Body of pancreas (tissue), 4 donors: ENCODE measurements around the gene NPR1. TPM values are rescaled to one million over a fixed set of nuclear protein-coding genes. Genes with fewer than 3 reads are reported as not detected.

Experiments used
- ATAC-seq: fragments of 150-250 bp; one replicate; pipeline ENCODE4 v1.9.1; 2016
- DNase-seq, 4 donors: peaks; one replicate each; pipeline ENCODE4 v3.0.0-alpha.2; 2019
- H3K27ac ChIP-seq, 4 donors: fragments of 200-600 bp; sonication (generic); 1 replicate in 3 of 4; 2 replicates in 1 of 4; pipeline versions ENCODE4 v1.5.1 to v1.6.1; 2016 to 2019; ENCODE audit warnings: mild to moderate bottlenecking in 1 of 4, mixed read lengths in 1 of 4, moderate library complexity in 1 of 4
- H3K27me3 ChIP-seq, 2 donors: fragments of 200-600 bp; sonication (generic); one replicate each; pipeline ENCODE4 v1.6.0; 2016; ENCODE audit warnings: mild to moderate bottlenecking in 1 of 2
- H3K36me3 ChIP-seq, 2 donors: fragments of 200-600 bp; sonication (generic); replicated peaks in 1 of 2; 2 replicates each; pipeline ENCODE4 v1.5.1; 2016; ENCODE audit warnings: low read depth in 2 of 2; ENCODE audit not compliant: insufficient read depth in 1 of 2
- H3K4me1 ChIP-seq: fragments of 200-600 bp; sonication (generic); one replicate; pipeline ENCODE4 v1.6.0; 2016
- H3K4me3 ChIP-seq, 2 donors: fragments of 200-600 bp; sonication (generic); 1 replicate in 1 of 2; 2 replicates in 1 of 2; pipeline ENCODE4 v1.5.1; 2016 to 2019
- H3K9me3 ChIP-seq, 3 donors: fragments of 200-600 bp; sonication (generic); 1 replicate in 2 of 3; 2 replicates in 1 of 3; pipeline ENCODE4 v1.5.1; 2016
- POLR2A ChIP-seq, 3 donors: fragments of 450-650 bp; IDR thresholded peaks; one replicate each; pipeline ENCODE4 v1.6.1; 2016; ENCODE audit warnings: antibody characterized with exemption in 3 of 3, mild to moderate bottlenecking in 2 of 3
- WGBS, 2 donors: methylation state at CpG; one replicate each; pipeline ENCODE4 v1.1.5; 2017; 5-methylcytosine and 5-hydroxymethylcytosine counted together
- intact Hi-C: fragments of 100-400 bp; cut with DNase I; formaldehyde crosslinking; loops from one replicate; pipeline ENCODE4 v1.15.1; 2023
- total RNA-seq, 2 donors: library from RNA; depleted of rRNA; stranded (reverse); fragments of >200 nt; gene quantifications; one replicate each; pipeline ENCODE4 v1.1.0, GENCODE V29; 2016
- TF ChIP-seq, protein P1 (sequence below), 7 experiments: fragments of 450-650 bp in 4 of 7; fragments of 200-600 bp in 3 of 7; sonication (generic) in 3 of 7; IDR thresholded peaks; one replicate each; pipeline ENCODE4 v1.5.1; 2016 to 2019; ENCODE audit warnings: antibody characterized with exemption in 7 of 7

NPR1 gene
- total RNA-seq, 2 donors from 2014 or later: 11.7 to 16.5 TPM

DNA sequence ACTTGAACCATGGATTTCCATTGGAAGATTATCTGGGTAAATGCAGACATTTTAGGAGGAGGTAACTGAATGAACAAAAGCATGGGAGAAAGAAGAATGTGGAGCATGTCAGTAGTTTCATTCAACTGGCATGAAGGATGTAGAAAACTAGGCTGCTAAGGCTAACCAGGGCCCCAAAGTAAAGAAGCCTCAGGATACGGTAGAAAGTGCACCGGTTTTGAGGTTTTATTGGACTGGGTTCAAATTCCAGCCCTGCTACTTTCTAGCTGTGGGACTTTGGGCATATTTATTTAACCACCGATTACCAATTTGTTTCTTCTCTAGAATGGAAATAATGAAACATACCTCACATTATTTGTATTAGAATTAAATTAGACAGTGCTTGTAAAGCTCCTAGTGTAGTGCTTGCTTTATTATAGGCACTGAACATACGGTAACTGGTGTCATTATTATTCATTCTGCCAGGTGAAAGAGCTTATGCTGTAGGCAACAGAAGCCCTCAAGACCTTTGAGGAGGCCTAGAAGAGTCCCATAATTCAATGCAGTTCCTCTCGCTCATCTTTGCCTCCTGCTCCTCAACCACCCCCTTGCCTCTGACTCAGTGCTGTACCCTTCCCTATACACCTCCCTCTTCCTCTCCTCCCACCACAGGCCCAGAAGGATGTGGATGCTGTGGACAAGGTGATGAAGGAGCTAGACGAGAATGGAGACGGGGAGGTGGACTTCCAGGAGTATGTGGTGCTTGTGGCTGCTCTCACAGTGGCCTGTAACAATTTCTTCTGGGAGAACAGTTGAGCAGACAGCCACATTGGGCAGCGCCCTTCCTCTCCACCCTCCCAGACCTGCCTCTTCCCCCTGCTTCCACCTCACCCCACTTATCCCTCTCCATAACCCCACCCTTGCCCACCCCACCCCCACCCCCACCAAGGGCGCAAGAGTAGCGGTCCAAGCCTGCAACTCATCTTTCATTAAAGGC lies 47.2 kb upstream of the NPR1 start:
- 68 to 69% methylated on average over 10 of the region's 10 CpGs for WGBS, 2 donors
- TF ChIP-seq POLR2A (IDR thresholded peaks at IDR 0.05): no peak
- TF ChIP-seq, protein P1, sequence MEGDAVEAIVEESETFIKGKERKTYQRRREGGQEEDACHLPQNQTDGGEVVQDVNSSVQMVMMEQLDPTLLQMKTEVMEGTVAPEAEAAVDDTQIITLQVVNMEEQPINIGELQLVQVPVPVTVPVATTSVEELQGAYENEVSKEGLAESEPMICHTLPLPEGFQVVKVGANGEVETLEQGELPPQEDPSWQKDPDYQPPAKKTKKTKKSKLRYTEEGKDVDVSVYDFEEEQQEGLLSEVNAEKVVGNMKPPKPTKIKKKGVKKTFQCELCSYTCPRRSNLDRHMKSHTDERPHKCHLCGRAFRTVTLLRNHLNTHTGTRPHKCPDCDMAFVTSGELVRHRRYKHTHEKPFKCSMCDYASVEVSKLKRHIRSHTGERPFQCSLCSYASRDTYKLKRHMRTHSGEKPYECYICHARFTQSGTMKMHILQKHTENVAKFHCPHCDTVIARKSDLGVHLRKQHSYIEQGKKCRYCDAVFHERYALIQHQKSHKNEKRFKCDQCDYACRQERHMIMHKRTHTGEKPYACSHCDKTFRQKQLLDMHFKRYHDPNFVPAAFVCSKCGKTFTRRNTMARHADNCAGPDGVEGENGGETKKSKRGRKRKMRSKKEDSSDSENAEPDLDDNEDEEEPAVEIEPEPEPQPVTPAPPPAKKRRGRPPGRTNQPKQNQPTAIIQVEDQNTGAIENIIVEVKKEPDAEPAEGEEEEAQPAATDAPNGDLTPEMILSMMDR (IDR thresholded peaks at IDR 0.05): no peak
- H3K36me3 ChIP-seq: no peaks in the 10 kb centered on the region
- no peak for ATAC-seq
- DNase-seq: no peak
- intact Hi-C loops: no loop called here
- no peaks in the 10 kb centered on the region for H3K9me3 ChIP-seq
- H3K27me3 ChIP-seq: no peaks in the 10 kb centered on the region
- no peak overlapping the region for H3K4me3 ChIP-seq
- H3K27ac ChIP-seq: no peak overlapping the region
- H3K4me1 ChIP-seq: peaks cover 39% of the 10 kb centered on the region

DNA sequence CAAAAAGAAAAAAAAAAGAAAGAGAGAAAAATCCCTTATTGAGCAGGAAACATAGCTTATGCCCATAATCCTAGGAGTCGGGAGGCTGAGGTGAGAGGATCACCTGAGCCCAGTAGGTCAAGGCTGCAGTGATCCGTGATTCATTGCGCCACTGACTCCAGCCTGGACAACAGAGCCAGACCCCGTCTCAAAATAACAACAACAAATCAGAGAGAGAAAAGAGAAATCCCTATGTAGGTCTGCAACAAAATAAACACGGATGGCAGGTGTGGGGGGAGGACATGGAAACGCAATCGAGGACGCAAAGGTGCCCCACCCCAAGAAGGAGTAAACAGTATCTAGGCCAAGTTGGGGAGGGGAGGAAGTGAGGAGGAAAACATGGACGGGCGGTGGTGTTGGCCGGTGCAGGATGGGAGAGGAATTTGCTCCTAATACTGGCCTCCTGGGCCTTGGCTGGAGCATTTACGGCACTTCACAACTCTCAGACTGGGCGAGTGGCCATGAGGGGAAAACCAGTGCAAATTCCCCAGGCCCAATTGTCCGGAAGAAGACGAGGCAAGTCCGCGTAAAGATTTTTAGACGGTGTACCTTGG lies 45.2 kb upstream of the NPR1 start:
- WGBS, 2 donors: 28 to 61% methylated on average over 18 of the region's 18 CpGs

DNA sequence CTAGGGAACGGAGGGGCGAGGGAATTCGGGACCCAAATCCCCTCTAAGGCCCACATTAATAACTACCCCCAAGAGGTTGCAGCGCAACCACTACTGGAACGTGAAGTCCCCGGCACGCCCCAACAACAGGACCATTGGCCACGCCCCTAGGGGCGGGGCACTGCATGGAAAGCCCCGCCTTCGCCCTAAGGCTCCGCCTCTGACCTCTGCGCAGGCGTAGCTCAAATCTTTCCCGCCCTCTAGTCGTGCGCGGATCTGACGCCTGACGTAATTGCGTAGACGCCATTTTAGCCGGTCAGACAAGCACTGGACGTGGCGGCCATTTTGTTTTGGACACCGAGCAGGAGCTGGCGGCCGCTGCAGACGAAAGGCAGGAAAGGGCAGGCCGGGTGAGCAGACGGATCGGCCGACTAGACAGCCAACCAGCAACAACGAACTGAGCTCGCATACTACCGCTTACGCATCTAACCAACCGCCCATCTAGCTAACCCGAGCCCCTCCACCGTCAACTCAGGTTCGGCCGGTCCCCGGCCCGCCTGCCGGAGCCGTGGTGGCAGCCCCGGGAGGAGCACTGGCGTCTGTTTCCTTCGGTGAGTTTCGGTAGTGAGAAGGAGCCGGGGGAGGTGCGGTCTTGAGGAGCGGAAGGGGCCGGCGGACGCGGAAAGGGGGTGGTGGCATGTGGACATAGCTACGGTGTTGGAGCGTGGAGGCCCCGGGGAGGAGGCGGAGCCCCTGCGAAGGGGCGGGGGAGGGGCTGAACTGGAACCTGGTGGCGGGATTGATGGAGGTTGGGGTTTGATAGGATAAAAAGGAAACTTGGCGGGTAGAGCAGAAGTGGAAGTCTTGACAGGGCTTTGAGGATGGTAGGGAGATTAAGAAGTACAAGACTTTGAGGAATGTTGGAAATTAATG lies 44.5 kb upstream of the NPR1 start, which contains the start of gene CHTOP:
Gene CHTOP, plus strand, starts transcription at position 313 of the 912 bp plus-strand sequence. CDS start 2,523 bp downstream, outside the sequence.
- Histone ChIP-seq H3K4me3 (peak within 1 kb of the TSS; percentile 42 to 99), H3K9me3 (no peaks in the 10 kb centered on the region), H3K27me3 (no peaks in the 10 kb centered on the region), H3K27ac (peak within 1 kb of the TSS; percentile 99 to 100 (median 100)), H3K4me1 (peaks cover 46% of the 10 kb centered on the region), H3K36me3 (peaks cover 0 to under 1% of the 10 kb centered on the region in 2 donors)
- WGBS, 2 donors: 1 to 9% methylated on average over 29 to 63 of the region's 65 CpGs
- TF ChIP-seq, protein P1 (IDR thresholded peaks at IDR 0.05): peak in 2 of 7 experiments; percentile 13 to 18
- TF ChIP-seq POLR2A (IDR thresholded peaks at IDR 0.05): peak; percentile 75 to 93 (median 93)
- ATAC-seq: peak; percentile 96
- peak; percentile 98 to 99 (median 99) for DNase-seq
- intact Hi-C loops: no loop called here

More for the DNA sequence above, 45.2 kb upstream of the NPR1 start:
- TF ChIP-seq, protein P1 (IDR thresholded peaks at IDR 0.05): no peak
- no peak for TF ChIP-seq POLR2A (IDR thresholded peaks at IDR 0.05)
- Histone ChIP-seq H3K27ac (peak overlapping the region; percentile 99 to 100 (median 100)), H3K27me3 (no peaks in the 10 kb centered on the region), H3K4me1 (peaks cover 39% of the 10 kb centered on the region), H3K4me3 (no peak overlapping the region), H3K9me3 (no peaks in the 10 kb centered on the region), H3K36me3 (no peaks in the 10 kb centered on the region)
- ATAC-seq (peak; percentile 30), DNase-seq (no peak)
- intact Hi-C loops: no loop called here

DNA sequence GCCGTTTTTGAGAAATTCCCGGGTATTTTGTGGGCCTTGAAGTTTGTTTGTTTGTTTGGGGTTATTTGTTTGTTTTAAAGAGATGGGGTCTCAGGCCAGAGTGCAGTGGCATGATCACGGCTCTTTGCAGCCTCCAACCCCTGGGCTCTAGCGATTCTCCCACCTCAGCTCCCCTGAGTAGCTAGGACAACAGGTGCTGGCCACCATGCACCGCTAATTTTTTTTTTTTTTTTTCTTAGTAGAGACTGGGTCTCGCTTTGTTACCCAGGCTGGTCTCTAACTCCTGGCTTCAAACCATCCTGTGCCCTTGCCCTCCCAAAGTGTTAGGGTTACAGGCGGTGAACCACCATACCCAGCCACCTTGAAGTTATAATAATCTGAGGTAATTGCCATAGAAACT lies 42.6 kb upstream of the NPR1 start:
- Histone ChIP-seq H3K27me3 (no peaks in the 10 kb centered on the region), H3K9me3 (no peaks in the 10 kb centered on the region), H3K4me3 (peak overlapping the region in 1 of 2 donors; percentile 42), H3K4me1 (peaks cover 65% of the 10 kb centered on the region), H3K27ac (peak overlapping the region in 3 of 4 donors; percentile 99 to 100 (median 100)), H3K36me3 (peaks cover 9 to 14% of the 10 kb centered on the region in 2 donors)
- WGBS, 2 donors: 56 to 80% methylated on average over 7 of the region's 7 CpGs
- DNase-seq: no peak
- intact Hi-C loops: no loop called here
- no peak for TF ChIP-seq POLR2A (IDR thresholded peaks at IDR 0.05)
- TF ChIP-seq, protein P1 (IDR thresholded peaks at IDR 0.05): no peak
- ATAC-seq: no peak
